GM12878 (cell line): Measurements from ENCODE around the gene PRKCB. TPM values are rescaled to one million over a fixed set of nuclear protein-coding genes. Genes with fewer than 3 reads are reported as not detected.

Experiments used
- CBFB ChIP-seq: IDR thresholded peaks from 2 replicates; pipeline ENCODE4 v1.6.1; 2016; ENCODE audit warnings: antibody characterized with exemption, low read depth
- CHD2 ChIP-seq: IDR thresholded peaks from 2 replicates; pipeline ENCODE4 v1.6.1; 2011; ENCODE audit warnings: low read depth, low read length, improper control_type of control experiment, borderline replicate concordance
- IKZF1 ChIP-seq: fragments of 450-650 bp; conservative IDR thresholded peaks from 2 replicates; pipeline ENCODE4 v1.6.1; 2017; ENCODE audit warnings: antibody characterized with exemption, mild to moderate bottlenecking
- JUND ChIP-seq: IDR thresholded peaks from 2 replicates; pipeline ENCODE4 v1.6.1; 2012; ENCODE audit warnings: low read depth, mild to moderate bottlenecking, low read length, improper control_type of control experiment, moderate library complexity
- MTA3 ChIP-seq: IDR thresholded peaks from 2 replicates; pipeline ENCODE4 v1.6.1; 2012; ENCODE audit warnings: low read length, inconsistent platforms, borderline replicate concordance
- MXI1 ChIP-seq: fragments of 150-350 bp; IDR thresholded peaks from 2 replicates; pipeline ENCODE4 v1.6.1; 2011; ENCODE audit warnings: low read depth, mild to moderate bottlenecking, inconsistent platforms, low read length, improper control_type of control experiment
- MYC ChIP-seq: IDR thresholded peaks from 2 replicates; pipeline ENCODE4 v1.6.1; 2011; ENCODE audit warnings: mild to moderate bottlenecking, low read length, moderate library complexity, inconsistent platforms; ENCODE audit not compliant: insufficient read depth, insufficient replicate concordance, insufficient read length, severe bottlenecking
- NFYA ChIP-seq: IDR thresholded peaks from 2 replicates; pipeline ENCODE4 v1.6.1; 2011; ENCODE audit warnings: low read depth, mild to moderate bottlenecking, low read length, improper control_type of control experiment, borderline replicate concordance
- PML ChIP-seq: IDR thresholded peaks from 2 replicates; pipeline ENCODE4 v1.6.1; 2012; ENCODE audit warnings: low read length, inconsistent platforms
- SP1 ChIP-seq: IDR thresholded peaks from one replicate; pipeline ENCODE4 v1.6.1; 2011; ENCODE audit warnings: low read depth, low read length
- STAT3 ChIP-seq: IDR thresholded peaks from 2 replicates; pipeline ENCODE4 v1.6.1; 2011; ENCODE audit warnings: low read depth, low read length, improper control_type of control experiment
- TAF1 ChIP-seq: IDR thresholded peaks from 2 replicates; pipeline ENCODE4 v1.6.1; 2011; ENCODE audit warnings: mild to moderate bottlenecking, low read depth, low read length, borderline replicate concordance
- ZNF217 ChIP-seq: fragments of 450-650 bp; IDR thresholded peaks from 2 replicates; pipeline ENCODE4 v1.6.1; 2017; ENCODE audit warnings: antibody characterized with exemption, mild to moderate bottlenecking
- polyA plus RNA-seq, 11 experiments: library from polyadenylated mRNA; depleted of rRNA in 4 of 11; unstranded in 6 of 11; stranded (reverse) in 5 of 11; fragments of >200 nt; fragmentation: Nextera tagmentation in 4 of 11; fragmentation: Illumina TruSeq in 1 of 11; extraction: Ambion mirVana in 4 of 11; extraction: Trizol in 1 of 11; gene quantifications; 1 replicate in 1 of 11; 2 replicates in 10 of 11; pipeline versions ENCODE4 v1.2.1 to v1.2.3, GENCODE V29; 2011 to 2016; ENCODE audit warnings: inconsistent platforms in 2 of 11, missing spikeins in 2 of 11, low read depth in 1 of 11
- total RNA-seq, 4 experiments: library from RNA; depleted of rRNA in 3 of 4; stranded (reverse); fragments of >200 nt in 3 of 4; fragmentation: Illumina TruSeq in 1 of 4; extraction: Trizol in 1 of 4; gene quantifications; 2 replicates each; pipeline versions ENCODE4 v1.2.1 to v1.2.3, GENCODE V29; 2013 to 2021
- TF ChIP-seq, protein P1 (sequence below): fragments of 450-650 bp; IDR thresholded peaks from 2 replicates; pipeline ENCODE4 v1.6.1; 2017; ENCODE audit warnings: mild to moderate bottlenecking
- TF ChIP-seq, protein P2 (sequence below): IDR thresholded peaks from 2 replicates; pipeline ENCODE4 v1.6.1; 2012; ENCODE audit warnings: low read depth, low read length, improper control_type of control experiment

Gene PRKCB
- total and polyA plus RNA-seq, 10 of the 15 experiments (the other 5 are each of a cell fraction or from before 2014, with no cell fraction given), result 21.4 to 158 (median 97.3) TPM

DNA sequence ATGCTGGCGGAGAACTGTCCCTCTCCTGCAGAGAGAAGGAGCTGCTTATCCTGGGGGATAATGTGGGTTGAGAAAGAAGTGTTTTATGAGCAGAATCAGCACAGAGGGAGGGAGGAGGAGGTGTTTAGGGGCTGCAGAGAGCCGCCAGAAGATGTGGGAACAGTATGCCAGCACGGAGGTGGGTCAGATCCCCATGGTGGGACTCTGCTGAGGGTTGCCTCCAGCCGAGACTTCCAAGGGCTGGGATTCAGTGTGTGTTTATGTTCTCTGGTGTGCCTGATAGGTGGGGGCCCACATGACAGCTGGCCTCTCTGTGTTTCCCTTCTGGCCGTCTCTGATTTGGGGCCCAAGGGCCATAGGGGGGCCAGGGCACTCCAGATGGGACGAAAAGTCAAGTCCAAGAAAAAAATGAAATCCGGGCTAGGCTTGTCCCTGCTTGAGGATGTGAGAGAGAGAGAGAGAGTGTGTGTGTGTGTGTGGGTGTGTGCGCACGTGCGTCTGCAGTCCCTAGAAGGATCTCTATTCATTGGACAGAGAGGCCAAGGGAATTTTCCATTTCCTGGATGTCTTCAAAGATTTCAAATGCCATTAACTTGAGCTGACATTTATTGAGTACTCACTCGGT is 21.6 kb downstream of the PRKCB start (continued):
- TF ChIP-seq PML (no peak), CBFB (no peak), NFYA (no peak), IKZF1 (peak; percentile 42; the same call in 1 of the 2 replicates), MYC (no peak), CHD2 (no peak), TAF1 (no peak), STAT3 (no peak), JUND (no peak), ZNF217 (no peak), MXI1 (no peak), SP1 (no peak), MTA3 (no peak)
- TF ChIP-seq, protein P1, sequence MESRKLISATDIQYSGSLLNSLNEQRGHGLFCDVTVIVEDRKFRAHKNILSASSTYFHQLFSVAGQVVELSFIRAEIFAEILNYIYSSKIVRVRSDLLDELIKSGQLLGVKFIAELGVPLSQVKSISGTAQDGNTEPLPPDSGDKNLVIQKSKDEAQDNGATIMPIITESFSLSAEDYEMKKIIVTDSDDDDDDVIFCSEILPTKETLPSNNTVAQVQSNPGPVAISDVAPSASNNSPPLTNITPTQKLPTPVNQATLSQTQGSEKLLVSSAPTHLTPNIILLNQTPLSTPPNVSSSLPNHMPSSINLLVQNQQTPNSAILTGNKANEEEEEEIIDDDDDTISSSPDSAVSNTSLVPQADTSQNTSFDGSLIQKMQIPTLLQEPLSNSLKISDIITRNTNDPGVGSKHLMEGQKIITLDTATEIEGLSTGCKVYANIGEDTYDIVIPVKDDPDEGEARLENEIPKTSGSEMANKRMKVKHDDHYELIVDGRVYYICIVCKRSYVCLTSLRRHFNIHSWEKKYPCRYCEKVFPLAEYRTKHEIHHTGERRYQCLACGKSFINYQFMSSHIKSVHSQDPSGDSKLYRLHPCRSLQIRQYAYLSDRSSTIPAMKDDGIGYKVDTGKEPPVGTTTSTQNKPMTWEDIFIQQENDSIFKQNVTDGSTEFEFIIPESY, result no peak
- TF ChIP-seq, protein P2, sequence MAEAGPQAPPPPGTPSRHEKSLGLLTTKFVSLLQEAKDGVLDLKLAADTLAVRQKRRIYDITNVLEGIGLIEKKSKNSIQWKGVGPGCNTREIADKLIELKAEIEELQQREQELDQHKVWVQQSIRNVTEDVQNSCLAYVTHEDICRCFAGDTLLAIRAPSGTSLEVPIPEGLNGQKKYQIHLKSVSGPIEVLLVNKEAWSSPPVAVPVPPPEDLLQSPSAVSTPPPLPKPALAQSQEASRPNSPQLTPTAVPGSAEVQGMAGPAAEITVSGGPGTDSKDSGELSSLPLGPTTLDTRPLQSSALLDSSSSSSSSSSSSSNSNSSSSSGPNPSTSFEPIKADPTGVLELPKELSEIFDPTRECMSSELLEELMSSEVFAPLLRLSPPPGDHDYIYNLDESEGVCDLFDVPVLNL, result no peak
